Activated naive CD8-positive, alpha-beta T cell treated with anti-CD3 and anti-CD28 coated beads, Interleukin-2, amount 10 ng/mL, durations not matched to agents 7 days and 5 days (primary cell): ENCODE data around the gene RABGAP1L. TPM values are rescaled to one million over a fixed set of nuclear protein-coding genes. Genes with fewer than 3 reads are reported as not detected.

Experiments used
- ATAC-seq: fragments of 150-1000 bp; cut with Tn5 transposase; one replicate; pipeline ENCODE4 v1.10.0; 2021; ENCODE audit warnings: low read depth, moderate library complexity
- POLR2A ChIA-PET: fragments of 350-600 bp; sonication (Branson Sonifier 250); formaldehyde crosslinking; loops from one replicate; lab custom pipeline; 2021; ENCODE audit warnings: antibody characterized with exemption; lab: Charles Lee
- DNase-seq: peaks from one replicate; pipeline ENCODE4 v3.0.0; 2021
- H3K27ac Mint-ChIP-seq: one replicate; pipeline ENCODE4 v1.8.0; 2022; ENCODE audit warnings: mild to moderate bottlenecking, mixed read lengths
- H3K27me3 Mint-ChIP-seq: one replicate; pipeline ENCODE4 v1.8.0; 2022; ENCODE audit warnings: mild to moderate bottlenecking, moderate library complexity, mixed read lengths
- H3K36me3 Mint-ChIP-seq: one replicate; pipeline ENCODE4 v1.8.0; 2021; ENCODE audit warnings: mild to moderate bottlenecking, mixed read lengths
- H3K4me1 Mint-ChIP-seq: one replicate; pipeline ENCODE4 v1.8.0; 2021; ENCODE audit warnings: mixed read lengths
- H3K4me3 Mint-ChIP-seq: one replicate; pipeline ENCODE4 v1.8.0; 2022; ENCODE audit warnings: mild to moderate bottlenecking, moderate library complexity, mixed read lengths
- H3K9me3 Mint-ChIP-seq: one replicate; pipeline ENCODE4 v1.8.0; 2021; ENCODE audit warnings: mixed read lengths
- total RNA-seq, 2 experiments: library from RNA; stranded (reverse); gene quantifications; one replicate each; pipeline ENCODE4 v1.2.3, GENCODE V29; 2021

Gene RABGAP1L
- total RNA-seq, 2 experiments from 2014 or later: 64.8 to 69.9 TPM

DNA sequence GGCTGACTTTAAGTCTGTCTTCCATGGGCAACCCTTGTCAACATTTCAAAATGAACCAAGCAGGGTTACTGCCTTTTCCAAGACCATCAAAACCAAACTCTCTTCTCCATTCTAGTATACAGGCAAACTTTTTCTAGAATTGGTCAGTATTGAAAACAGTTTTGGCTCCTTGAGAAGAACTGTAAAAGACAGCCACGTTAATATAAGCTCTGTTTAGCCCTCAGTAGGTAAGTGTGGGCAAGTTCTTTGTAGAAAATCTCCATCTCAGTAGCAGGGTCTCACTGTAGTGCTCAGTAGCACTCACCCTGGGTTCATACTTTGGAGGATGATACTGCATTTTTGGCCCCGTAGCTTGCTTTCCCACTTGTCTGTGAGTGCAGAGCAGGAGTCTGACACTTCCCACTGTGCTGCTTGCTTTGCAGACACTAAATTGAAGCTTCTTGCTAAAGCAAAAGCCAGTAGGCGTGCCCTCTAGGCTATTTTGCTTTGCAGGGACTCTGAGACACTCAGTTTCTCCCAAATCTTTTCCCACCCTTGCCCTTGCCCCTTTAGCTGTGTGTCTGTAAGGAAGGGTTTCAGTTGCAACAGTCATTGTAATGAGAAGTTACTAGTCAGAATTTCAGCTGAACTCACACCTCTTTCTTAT is 806.2 kb downstream of the RABGAP1L start:
- Mint-ChIP-seq H3K27ac (peak overlapping the region; percentile 85), H3K9me3 (no peaks in the 10 kb centered on the region), H3K27me3 (no peaks in the 10 kb centered on the region), H3K4me3 (peak overlapping the region; percentile 85), H3K36me3 (peaks cover under 1% of the 10 kb centered on the region), H3K4me1 (peaks cover 55% of the 10 kb centered on the region)
- ATAC-seq (no peak), DNase-seq (no peak)
- POLR2A ChIA-PET: interaction anchor here (0.6 to 7.4 kb wide), 4 partner anchors 24 to 166 kb away, joined by 3 to 72 read pairs (median 6); partner anchors contain the start of genes CACYBP and MRPS14

DNA sequence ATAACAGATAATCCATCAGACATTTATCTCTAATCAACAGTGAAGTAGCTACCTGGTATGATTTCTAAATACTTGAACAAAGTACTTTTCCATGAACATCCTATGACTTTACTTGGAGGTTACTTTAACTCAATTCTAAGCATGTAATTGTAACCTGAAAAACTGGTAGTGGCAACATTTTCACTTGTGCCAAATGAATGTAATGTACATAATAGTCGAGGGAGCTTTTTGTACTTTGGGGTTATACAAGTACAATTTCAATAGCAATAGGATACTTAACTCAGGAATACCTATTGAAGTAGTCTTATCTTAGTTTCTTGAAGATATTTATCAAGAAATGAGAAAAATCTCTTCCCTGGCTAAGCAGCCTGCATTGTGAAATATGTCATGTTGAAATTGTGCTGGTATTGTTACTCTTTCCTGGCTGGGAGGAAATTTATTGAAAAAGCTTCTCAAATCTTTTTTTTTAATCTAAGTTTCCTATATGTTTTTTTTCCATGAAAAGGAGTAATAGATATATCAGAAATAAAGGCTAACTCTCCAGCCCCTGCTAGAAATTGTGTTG is 806.8 kb downstream of the RABGAP1L start:
- peaks cover 55% of the 10 kb centered on the region for H3K4me1 Mint-ChIP-seq
- DNase-seq (no peak), ATAC-seq (no peak)
- POLR2A ChIA-PET: interaction anchor here (2.0 to 7.4 kb wide), 2 partner anchors 33 to 57 kb away, joined by 7 to 72 read pairs; partner anchors contain the start of genes CACYBP and MRPS14
- H3K9me3 Mint-ChIP-seq: no peaks in the 10 kb centered on the region
- H3K27me3 Mint-ChIP-seq: no peaks in the 10 kb centered on the region
- peak overlapping the region; percentile 90 for H3K27ac Mint-ChIP-seq
- H3K4me3 Mint-ChIP-seq: peak overlapping the region; percentile 85
- no peaks in the 10 kb centered on the region for H3K36me3 Mint-ChIP-seq

DNA sequence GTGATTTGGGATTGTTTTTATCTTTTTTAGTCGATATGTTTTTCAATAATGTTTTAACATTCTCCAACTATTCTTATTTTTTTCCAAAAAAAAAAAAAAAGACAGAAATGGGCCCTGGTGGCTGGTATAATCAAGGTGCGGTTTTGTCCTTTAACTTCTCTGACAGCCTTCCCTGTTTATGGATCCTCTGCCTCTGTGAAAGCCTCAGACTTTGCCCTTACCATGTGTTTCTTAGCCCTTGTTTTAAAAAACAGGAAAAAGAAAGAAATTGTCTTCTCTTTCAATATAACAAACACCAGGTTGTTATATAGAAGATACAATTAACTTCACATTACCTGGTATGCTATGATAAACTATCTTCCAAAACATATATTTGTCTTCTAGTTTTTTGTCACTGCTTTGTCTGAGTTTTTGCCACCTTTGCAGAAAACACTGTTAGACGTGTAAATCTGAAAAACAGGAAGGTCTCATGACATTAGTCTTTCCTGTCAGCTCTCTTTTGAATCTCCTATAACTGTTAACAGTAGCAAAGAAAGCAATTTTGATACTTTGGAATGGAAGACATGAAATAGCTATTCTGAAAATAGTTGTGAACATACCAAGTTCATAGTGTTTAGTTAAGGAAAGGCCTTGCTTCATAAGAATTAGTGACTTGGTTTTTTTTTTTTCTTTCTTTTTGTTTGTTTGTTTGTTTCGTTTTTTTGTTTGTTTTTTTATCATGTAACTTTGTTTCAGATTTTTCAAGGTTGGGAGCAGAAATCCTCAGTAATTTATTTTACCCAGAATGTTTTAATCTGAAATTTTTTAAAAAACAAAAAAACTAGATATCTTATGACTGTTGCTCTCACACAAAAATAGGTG is 808.8 kb downstream of the RABGAP1L start:
- ATAC-seq: no peak
- Mint-ChIP-seq H3K27ac (peak overlapping the region; percentile 84), H3K9me3 (no peaks in the 10 kb centered on the region), H3K36me3 (peaks cover 5% of the 10 kb centered on the region), H3K27me3 (no peaks in the 10 kb centered on the region), H3K4me3 (peak overlapping the region; percentile 72), H3K4me1 (peaks cover 67% of the 10 kb centered on the region)
- no peak for DNase-seq
- POLR2A ChIA-PET: interaction anchor here (0.6 to 7.4 kb wide), 7 partner anchors 10 to 722 kb away, joined by 3 to 72 read pairs (median 4); partner anchors contain the start of genes CACYBP and MRPS14

- no peak for DNase-seq
- Mint-ChIP-seq H3K9me3 (no peaks in the 10 kb centered on the region), H3K4me3 (peak overlapping the region; percentile 72), H3K27ac (peak overlapping the region; percentile 84), H3K36me3 (peaks cover 7% of the 10 kb centered on the region), H3K4me1 (peaks cover 63% of the 10 kb centered on the region), H3K27me3 (no peaks in the 10 kb centered on the region)
- POLR2A ChIA-PET: interaction anchor here (0.6 to 7.4 kb wide), 4 partner anchors 17 to 169 kb away, joined by 3 to 72 read pairs (median 4); partner anchors contain the start of genes CACYBP and MRPS14
- peak; percentile 49 for ATAC-seq
Observed at GRCh38 chr1:174968750-174969244, 809.5 kb downstream of the RABGAP1L start.

DNA sequence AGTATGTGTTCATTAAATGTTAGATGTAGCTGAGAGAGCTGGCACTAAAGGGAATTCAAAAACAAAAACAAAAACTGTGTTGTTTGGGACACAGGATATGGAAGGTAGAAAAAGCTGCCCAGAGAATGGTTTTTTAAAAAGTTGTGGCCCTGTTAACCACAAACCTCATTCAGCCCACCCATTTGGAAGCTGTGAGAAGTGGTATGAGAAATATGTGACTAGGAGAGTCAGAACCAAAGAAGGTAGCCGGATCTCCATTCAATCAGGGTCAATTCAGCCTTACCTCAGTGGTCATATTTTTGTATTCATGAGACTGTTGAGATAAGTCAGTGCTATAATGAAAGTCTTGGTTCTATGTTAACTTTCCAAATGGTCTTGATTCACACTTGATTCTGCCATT is 810.7 kb downstream of the RABGAP1L start:
- Mint-ChIP-seq H3K4me3 (peak overlapping the region; percentile 72), H3K4me1 (peaks cover 54% of the 10 kb centered on the region), H3K27ac (peak overlapping the region; percentile 84), H3K9me3 (no peaks in the 10 kb centered on the region), H3K36me3 (peaks cover 12% of the 10 kb centered on the region), H3K27me3 (no peaks in the 10 kb centered on the region)
- DNase-seq (no peak), ATAC-seq (peak; percentile 8)
- POLR2A ChIA-PET: interaction anchor here (1.3 to 7.4 kb wide), 2 partner anchors 15 to 29 kb away, joined by 3 to 72 read pairs; partner anchors contain the start of gene CACYBP

DNA sequence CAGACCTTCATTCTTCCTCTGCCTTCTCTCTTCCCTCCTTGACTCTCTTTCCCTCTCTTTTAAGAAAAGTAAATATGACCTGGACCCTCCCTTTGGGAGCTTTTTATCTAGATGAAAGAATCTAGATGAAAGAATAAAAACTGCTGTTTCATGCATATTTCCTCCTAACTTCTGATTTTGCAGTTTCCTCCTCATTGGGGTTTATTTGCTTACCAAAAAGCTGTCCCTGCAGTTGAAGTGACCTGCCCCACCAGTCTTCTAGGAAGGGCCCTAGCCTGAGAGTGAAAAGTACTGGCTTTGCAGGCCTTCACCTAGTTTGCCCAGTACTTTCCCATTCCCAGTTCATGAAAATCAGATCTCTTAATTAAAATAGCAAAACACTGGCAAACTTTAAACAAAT is 812.1 kb downstream of the RABGAP1L start:
- Mint-ChIP-seq H3K4me3 (peak overlapping the region; percentile 62), H3K36me3 (peaks cover 23% of the 10 kb centered on the region), H3K9me3 (no peaks in the 10 kb centered on the region), H3K4me1 (peaks cover 41% of the 10 kb centered on the region), H3K27ac (peak overlapping the region; percentile 60), H3K27me3 (no peaks in the 10 kb centered on the region)
- POLR2A ChIA-PET: interaction anchor here (7.4 kb wide), 1 partner anchor 28 kb away, joined by 72 read pairs; the partner anchor contains the start of gene CACYBP
- no peak for DNase-seq
- ATAC-seq: no peak

- no peak for ATAC-seq
- DNase-seq: no peak
- Mint-ChIP-seq H3K4me1 (peaks cover 39% of the 10 kb centered on the region), H3K27ac (no peak overlapping the region), H3K9me3 (no peaks in the 10 kb centered on the region), H3K36me3 (peaks cover 25% of the 10 kb centered on the region), H3K27me3 (no peaks in the 10 kb centered on the region), H3K4me3 (no peak overlapping the region)
- POLR2A ChIA-PET: interaction anchor here (7.4 kb wide), 1 partner anchor 28 kb away, joined by 72 read pairs; the partner anchor contains the start of gene CACYBP
Observed at GRCh38 chr1:174971902-174972301, 812.6 kb downstream of the RABGAP1L start.

GRCh38 chr1:174974711-174975119 is 815.4 kb downstream of the RABGAP1L start:
- Mint-ChIP-seq H3K4me1 (peaks cover 21% of the 10 kb centered on the region), H3K4me3 (no peak overlapping the region), H3K27ac (no peak overlapping the region), H3K27me3 (no peaks in the 10 kb centered on the region), H3K36me3 (peaks cover 29% of the 10 kb centered on the region), H3K9me3 (no peaks in the 10 kb centered on the region)
- ATAC-seq (no peak), DNase-seq (no peak)
- POLR2A ChIA-PET: no interaction called here

GRCh38 chr1:174975764-174976163 is 816.4 kb downstream of the RABGAP1L start:
- H3K9me3 Mint-ChIP-seq: no peaks in the 10 kb centered on the region
- H3K27me3 Mint-ChIP-seq: no peaks in the 10 kb centered on the region
- peaks cover 36% of the 10 kb centered on the region for H3K36me3 Mint-ChIP-seq
- no peak overlapping the region for H3K27ac Mint-ChIP-seq
- POLR2A ChIA-PET: interaction anchor here (0.9 kb wide), 1 partner anchor 24 kb away, joined by 6 read pairs; the partner anchor contains the start of gene CACYBP
- DNase-seq (no peak), ATAC-seq (no peak)
- H3K4me1 Mint-ChIP-seq: peaks cover 15% of the 10 kb centered on the region
- no peak overlapping the region for H3K4me3 Mint-ChIP-seq

DNA sequence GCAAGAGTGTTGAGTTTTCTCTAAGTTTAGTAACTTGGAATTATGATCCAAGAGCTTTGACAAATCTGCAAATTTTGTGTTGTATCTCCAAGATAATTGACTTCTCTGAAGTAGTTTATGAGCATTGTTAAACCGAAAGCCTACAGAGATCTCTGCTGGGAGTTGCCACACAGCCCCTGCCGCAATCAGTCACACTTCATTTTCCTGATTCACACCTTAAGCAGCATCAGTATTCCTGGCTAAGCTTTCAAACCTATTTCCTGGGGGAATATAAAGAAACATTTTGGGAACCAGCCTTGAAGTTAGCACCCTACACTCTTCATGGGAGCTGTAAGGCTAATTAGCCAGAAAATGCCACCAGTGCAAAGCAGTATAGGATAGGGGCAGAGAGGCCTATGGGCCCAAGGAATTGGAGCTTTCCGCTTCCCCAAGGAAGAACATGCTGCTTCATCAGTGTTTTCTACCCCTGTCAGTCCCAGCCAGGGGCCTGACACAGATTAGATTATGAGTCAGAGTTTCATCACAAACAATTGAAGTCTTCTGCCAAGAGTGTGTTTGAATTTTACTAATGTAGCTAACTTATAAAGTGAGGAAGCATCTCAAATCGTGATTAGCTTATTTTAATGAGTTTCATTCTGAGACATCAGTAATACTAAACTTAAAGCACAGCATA is 817.3 kb downstream of the RABGAP1L start:
- no peaks in the 10 kb centered on the region for H3K9me3 Mint-ChIP-seq
- peaks cover 14% of the 10 kb centered on the region for H3K4me1 Mint-ChIP-seq
- peaks cover 37% of the 10 kb centered on the region for H3K36me3 Mint-ChIP-seq
- no peak overlapping the region for H3K4me3 Mint-ChIP-seq
- DNase-seq (no peak), ATAC-seq (no peak)
- POLR2A ChIA-PET: interaction anchor here (0.9 kb wide), 1 partner anchor 23 kb away, joined by 6 read pairs; the partner anchor contains the start of gene CACYBP
- H3K27me3 Mint-ChIP-seq: no peaks in the 10 kb centered on the region
- no peak overlapping the region for H3K27ac Mint-ChIP-seq

- H3K27me3 Mint-ChIP-seq: no peaks in the 10 kb centered on the region
- no peak for DNase-seq
- no peak overlapping the region for H3K4me3 Mint-ChIP-seq
- H3K27ac Mint-ChIP-seq: no peak overlapping the region
- POLR2A ChIA-PET: interaction anchor here (0.6 to 1.5 kb wide), 4 partner anchors 16 to 183 kb away, joined by 3 to 5 read pairs (median 4); partner anchors contain the start of gene CACYBP
- peak; percentile 39 for ATAC-seq
- peaks cover 16% of the 10 kb centered on the region for H3K4me1 Mint-ChIP-seq
- H3K36me3 Mint-ChIP-seq: peaks cover 28% of the 10 kb centered on the region
- no peaks in the 10 kb centered on the region for H3K9me3 Mint-ChIP-seq
Observed at GRCh38 chr1:174982971-174983689, 823.8 kb downstream of the RABGAP1L start.
